ENCODE data around the gene SLMAP. TPM values are rescaled to one million over a fixed set of nuclear protein-coding genes. Genes with fewer than 3 reads are reported as not detected.
A peak's percentile ranks its signal among the peaks of the same experiment; 100 is the strongest.

The SLMAP gene
- total RNA-seq, 1 donor from 2014 or later = 108 TPM

GRCh38 chr3:57937092-57937491, 181.0 kb downstream of the SLMAP start:
- DNase-seq (ENCODE audit: low spot score in 2 of 2, unreplicated experiment in 2 of 2) = no peak
- Mint-ChIP-seq H3K27ac (no peak overlapping the region), H3K27me3 (ENCODE audit: low read depth) (no peaks in the 10 kb centered on the region), H3K4me3 (no peak overlapping the region), H3K4me1 (peaks cover 10% of the 10 kb centered on the region), H3K36me3 (peaks cover 17% of the 10 kb centered on the region), H3K9me3 (peaks cover 8% of the 10 kb centered on the region)
- TF ChIP-seq, protein P1, sequence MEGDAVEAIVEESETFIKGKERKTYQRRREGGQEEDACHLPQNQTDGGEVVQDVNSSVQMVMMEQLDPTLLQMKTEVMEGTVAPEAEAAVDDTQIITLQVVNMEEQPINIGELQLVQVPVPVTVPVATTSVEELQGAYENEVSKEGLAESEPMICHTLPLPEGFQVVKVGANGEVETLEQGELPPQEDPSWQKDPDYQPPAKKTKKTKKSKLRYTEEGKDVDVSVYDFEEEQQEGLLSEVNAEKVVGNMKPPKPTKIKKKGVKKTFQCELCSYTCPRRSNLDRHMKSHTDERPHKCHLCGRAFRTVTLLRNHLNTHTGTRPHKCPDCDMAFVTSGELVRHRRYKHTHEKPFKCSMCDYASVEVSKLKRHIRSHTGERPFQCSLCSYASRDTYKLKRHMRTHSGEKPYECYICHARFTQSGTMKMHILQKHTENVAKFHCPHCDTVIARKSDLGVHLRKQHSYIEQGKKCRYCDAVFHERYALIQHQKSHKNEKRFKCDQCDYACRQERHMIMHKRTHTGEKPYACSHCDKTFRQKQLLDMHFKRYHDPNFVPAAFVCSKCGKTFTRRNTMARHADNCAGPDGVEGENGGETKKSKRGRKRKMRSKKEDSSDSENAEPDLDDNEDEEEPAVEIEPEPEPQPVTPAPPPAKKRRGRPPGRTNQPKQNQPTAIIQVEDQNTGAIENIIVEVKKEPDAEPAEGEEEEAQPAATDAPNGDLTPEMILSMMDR (IDR thresholded peaks at IDR 0.05; ENCODE audit: unreplicated experiment) = no peak

DNA sequence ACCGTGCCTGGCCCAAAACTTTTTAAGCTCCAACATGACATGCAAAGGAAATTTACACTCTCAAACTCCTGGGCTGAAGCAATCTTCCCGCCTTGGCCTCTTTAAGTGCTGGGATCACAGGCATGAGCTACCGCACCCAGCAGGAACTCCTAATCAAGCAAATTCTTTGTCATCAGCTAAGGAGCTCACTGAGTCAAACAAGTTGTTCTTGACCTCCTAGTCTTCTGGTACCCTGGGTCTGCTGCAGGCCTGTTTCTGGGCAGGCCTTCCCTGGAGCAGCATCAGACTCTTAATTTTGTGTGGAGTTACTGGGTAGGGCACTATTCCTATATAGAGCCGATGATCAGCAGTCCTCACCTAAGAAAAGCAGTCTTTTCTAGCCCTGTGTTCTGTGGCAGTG, 183.7 kb downstream of the SLMAP start:
- Mint-ChIP-seq H3K36me3 (peaks cover 12% of the 10 kb centered on the region), H3K4me3 (no peak overlapping the region), H3K9me3 (peaks cover 8% of the 10 kb centered on the region), H3K4me1 (peaks cover 15% of the 10 kb centered on the region), H3K27me3 (ENCODE audit: low read depth) (no peaks in the 10 kb centered on the region), H3K27ac (no peak overlapping the region)
- TF ChIP-seq, protein P1 (IDR thresholded peaks at IDR 0.05; ENCODE audit: unreplicated experiment) = no peak
- DNase-seq (ENCODE audit: low spot score in 2 of 2, unreplicated experiment in 2 of 2) = no peak

DNA sequence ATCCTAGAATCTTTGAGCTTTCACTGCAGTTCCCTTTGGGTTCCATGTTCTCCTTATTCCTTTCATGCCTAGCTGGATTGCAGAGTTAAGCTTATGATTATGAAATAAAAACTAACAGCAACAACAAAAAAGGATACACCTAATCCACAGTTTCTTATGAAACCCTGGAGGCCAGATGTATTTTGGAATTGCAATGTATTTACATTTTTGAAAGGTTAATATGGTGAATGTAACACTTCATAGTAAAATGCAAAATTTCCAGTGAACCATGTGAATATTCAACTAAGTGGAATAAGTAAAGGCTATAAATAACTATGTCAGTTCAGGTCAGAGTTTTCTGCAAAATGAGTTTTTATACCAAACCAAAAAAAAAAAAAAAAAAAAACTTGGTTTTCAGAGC, 186.3 kb downstream of the SLMAP start:
- Mint-ChIP-seq H3K27ac (no peak overlapping the region), H3K36me3 (peaks cover 11% of the 10 kb centered on the region), H3K9me3 (peaks cover 8% of the 10 kb centered on the region), H3K27me3 (ENCODE audit: low read depth) (no peaks in the 10 kb centered on the region), H3K4me1 (peaks cover 21% of the 10 kb centered on the region), H3K4me3 (no peak overlapping the region)
- no peak for DNase-seq (ENCODE audit: low spot score in 2 of 2, unreplicated experiment in 2 of 2)
- TF ChIP-seq, protein P1 (IDR thresholded peaks at IDR 0.05; ENCODE audit: unreplicated experiment) = no peak

GRCh38 chr3:57942872-57943283, 186.8 kb downstream of the SLMAP start:
- H3K4me3 Mint-ChIP-seq = no peak overlapping the region
- peaks cover 8% of the 10 kb centered on the region for H3K9me3 Mint-ChIP-seq
- H3K4me1 Mint-ChIP-seq = peaks cover 26% of the 10 kb centered on the region
- H3K27ac Mint-ChIP-seq = peak overlapping the region; percentile 93
- TF ChIP-seq, protein P1 (IDR thresholded peaks at IDR 0.05; ENCODE audit: unreplicated experiment) = no peak
- H3K27me3 Mint-ChIP-seq (ENCODE audit: low read depth) = no peaks in the 10 kb centered on the region
- H3K36me3 Mint-ChIP-seq = peaks cover 11% of the 10 kb centered on the region
- DNase-seq (ENCODE audit: low spot score in 2 of 2, unreplicated experiment in 2 of 2) = no peak

DNA sequence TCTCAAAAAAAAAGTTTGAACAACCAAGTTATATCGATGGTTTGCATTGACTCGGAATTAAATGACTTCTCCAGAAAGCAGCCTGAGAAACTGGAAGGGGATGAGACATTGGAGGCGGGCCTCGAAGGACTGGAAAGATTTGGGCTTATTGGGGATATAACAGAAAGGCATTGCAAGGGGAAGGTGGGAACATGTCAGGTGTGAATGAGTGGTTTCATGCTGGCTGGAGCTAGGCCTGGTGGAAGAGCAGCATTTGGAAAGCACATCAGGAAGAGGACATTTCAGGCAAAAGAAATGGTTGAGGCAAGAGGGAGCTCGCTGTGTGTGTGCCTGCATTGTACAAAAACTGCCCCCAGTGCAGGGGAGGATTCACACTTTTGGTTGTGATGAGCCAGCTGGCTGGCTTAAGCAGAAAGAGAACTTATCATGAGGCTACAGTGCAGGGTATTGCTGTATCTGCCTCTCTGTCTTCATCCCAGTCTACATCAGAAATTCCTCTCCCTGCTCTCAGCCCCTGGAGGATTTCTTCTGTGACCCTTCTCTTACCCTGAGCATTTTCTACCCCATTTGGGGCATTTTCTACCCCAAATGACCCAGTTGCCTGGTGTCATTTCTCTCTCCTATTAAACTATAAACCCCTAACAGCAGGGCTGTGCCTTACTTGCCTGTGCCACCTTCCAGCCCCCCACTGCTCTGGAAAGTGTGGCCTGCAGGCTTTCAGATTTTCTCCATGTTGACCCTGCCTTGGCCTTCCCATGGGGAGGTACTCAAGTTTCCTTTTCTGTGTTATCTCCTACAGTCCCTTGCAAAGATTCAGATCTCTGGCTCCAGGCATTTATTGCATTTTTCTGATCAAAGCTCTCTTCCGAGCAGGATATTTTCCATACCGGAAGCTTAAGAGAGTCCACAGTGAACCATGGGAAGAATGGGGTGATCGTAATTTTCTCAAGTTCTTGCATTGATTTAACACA, 187.7 kb downstream of the SLMAP start:
- Mint-ChIP-seq H3K9me3 (peaks cover 8% of the 10 kb centered on the region), H3K4me3 (no peak overlapping the region), H3K36me3 (peaks cover 11% of the 10 kb centered on the region), H3K27ac (peak overlapping the region; percentile 93), H3K27me3 (ENCODE audit: low read depth) (no peaks in the 10 kb centered on the region), H3K4me1 (peaks cover 35% of the 10 kb centered on the region)
- no peak for DNase-seq (ENCODE audit: low spot score in 2 of 2, unreplicated experiment in 2 of 2)
- TF ChIP-seq, protein P1 (IDR thresholded peaks at IDR 0.05; ENCODE audit: unreplicated experiment) = no peak

Data from mesothelial cell of epicardium (in vitro differentiated cells).